Vagina (tissue), 2 donors: ENCODE data around the gene PLCD4.

Experiments used
- POLR2A ChIP-seq, 2 donors: fragments of 450-650 bp; IDR thresholded peaks; one replicate each; pipeline ENCODE4 v1.6.1; 2017; ENCODE audit warnings: antibody characterized with exemption in 2 of 2, mild to moderate bottlenecking in 2 of 2, moderate library complexity in 2 of 2
- TF ChIP-seq, protein P1 (sequence below), 3 experiments: fragments of 450-650 bp in 2 of 3; fragments of 200-600 bp in 1 of 3; sonication (generic) in 1 of 3; IDR thresholded peaks; one replicate each; pipeline ENCODE4 v1.5.1; 2017 to 2019; ENCODE audit warnings: antibody characterized with exemption in 3 of 3, mild to moderate bottlenecking in 2 of 3, moderate library complexity in 2 of 3

DNA sequence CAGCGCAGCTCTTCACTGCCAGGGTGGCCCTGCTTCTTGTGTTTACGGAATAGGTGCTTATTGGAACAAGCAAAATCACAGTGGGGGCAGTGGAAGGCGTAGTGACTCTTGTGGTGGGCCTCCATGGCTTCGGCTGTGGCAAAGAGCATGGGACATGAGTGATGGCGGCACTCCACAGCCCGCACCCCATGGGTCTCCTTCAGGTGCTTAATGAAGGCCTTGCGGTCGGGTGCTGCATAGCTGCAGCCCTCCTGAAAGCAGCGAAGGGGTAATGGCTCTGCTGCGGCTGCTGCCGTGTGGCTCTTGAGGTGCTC lies 41.0 kb downstream of the PLCD4 start:
- TF ChIP-seq, protein P1, sequence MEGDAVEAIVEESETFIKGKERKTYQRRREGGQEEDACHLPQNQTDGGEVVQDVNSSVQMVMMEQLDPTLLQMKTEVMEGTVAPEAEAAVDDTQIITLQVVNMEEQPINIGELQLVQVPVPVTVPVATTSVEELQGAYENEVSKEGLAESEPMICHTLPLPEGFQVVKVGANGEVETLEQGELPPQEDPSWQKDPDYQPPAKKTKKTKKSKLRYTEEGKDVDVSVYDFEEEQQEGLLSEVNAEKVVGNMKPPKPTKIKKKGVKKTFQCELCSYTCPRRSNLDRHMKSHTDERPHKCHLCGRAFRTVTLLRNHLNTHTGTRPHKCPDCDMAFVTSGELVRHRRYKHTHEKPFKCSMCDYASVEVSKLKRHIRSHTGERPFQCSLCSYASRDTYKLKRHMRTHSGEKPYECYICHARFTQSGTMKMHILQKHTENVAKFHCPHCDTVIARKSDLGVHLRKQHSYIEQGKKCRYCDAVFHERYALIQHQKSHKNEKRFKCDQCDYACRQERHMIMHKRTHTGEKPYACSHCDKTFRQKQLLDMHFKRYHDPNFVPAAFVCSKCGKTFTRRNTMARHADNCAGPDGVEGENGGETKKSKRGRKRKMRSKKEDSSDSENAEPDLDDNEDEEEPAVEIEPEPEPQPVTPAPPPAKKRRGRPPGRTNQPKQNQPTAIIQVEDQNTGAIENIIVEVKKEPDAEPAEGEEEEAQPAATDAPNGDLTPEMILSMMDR (IDR thresholded peaks at IDR 0.05): no peak
- no peak for TF ChIP-seq POLR2A (IDR thresholded peaks at IDR 0.05)
